Measurements from ENCODE around the gene PLA2G12A.
"Not testable (repeated sequence)": the region's sequence is repeated elsewhere in the genome, so short reads cannot be mapped to it uniquely, and the experiment has no call there.

PLA2G12A gene

GRCh38 chr4:109728385-109728784 lies 1.5 kb downstream of the PLA2G12A start:
- DNase-seq = no peak

- no peak for DNase-seq
Measured at GRCh38 chr4:109723110-109723509, 6.8 kb downstream of the PLA2G12A start.

DNA sequence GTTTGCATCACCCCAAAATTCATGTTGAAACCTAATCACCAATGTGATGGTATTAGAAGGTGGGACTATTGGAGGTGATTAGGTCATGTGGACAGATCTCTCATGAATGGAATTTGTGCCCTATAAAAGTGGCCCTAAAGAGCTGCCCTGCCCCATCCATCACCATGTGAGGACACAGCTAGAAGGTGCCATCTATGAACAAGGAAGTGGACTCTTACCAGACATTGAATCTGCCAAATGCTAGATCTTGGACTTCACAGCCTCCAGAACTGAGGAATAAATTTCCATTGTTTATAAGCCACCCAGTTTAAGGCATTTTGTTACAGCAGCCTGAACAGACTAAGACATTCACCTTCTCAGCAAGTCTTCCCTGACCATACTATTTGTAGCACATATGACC lies 7.5 kb downstream of the PLA2G12A start:
- no peak for DNase-seq

- DNase-seq = no peak
Measured at GRCh38 chr4:109721033-109721432, 8.8 kb downstream of the PLA2G12A start.

GRCh38 chr4:109719604-109720003 lies 10.3 kb downstream of the PLA2G12A start:
- no peak for DNase-seq

- DNase-seq = no peak
Measured at GRCh38 chr4:109718759-109719158, 11.1 kb downstream of the PLA2G12A start.

GRCh38 chr4:109713500-109713899 lies 16.4 kb downstream of the PLA2G12A start:
- no peak for DNase-seq

DNA sequence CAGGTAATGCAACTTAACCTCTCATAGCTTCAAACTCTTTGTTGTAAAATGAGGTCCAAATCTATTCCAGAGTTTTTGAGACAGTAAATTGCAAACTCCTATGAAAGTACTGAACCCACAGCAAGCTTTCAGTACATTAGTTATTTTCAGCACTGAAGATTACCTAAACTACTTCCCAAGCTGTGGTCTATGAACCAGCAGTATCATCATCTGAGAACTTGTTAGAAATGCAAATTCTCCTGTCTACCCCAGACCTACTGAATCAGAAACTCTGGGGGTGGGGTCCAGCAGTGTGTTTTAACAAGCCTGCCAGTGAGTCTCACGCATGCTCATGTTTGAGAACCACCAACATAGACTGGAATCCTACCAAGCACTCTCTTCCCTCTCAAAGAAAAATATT lies 20.9 kb downstream of the PLA2G12A start:
- DNase-seq = no peak

DNA sequence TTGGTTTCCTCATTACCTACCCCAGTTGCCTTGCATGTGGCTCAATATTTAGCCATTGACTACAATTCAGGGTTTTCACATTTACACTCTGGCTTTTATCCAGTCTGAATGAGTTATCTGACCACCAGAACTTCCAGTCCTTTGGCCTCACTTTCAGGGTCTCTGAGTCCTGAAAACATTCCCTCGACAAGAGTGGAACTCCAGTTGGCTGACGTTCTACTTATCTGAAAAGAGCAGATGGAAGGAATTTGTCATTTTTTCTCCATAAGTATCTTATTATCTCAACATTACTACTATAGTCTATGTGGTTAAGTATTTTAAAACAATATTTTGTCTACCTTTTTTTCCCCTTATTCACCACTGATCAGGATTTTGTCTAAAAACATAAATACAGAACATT lies 21.4 kb downstream of the PLA2G12A start:
- no peak for DNase-seq

- peak; percentile 12 for DNase-seq
Measured at GRCh38 chr4:109703664-109704361, 26.1 kb downstream of the PLA2G12A start.

- peak; percentile 57 for DNase-seq
Measured at GRCh38 chr4:109702950-109703663, 26.8 kb downstream of the PLA2G12A start, which contains the start of gene CASP6. TSS of gene CASP6 (minus strand) at chr4:109703445. CDS start at chr4:109703395, 50 bp downstream.

GRCh38 chr4:109701566-109702410 lies 28.1 kb downstream of the PLA2G12A start:
- no peak for DNase-seq

DNA sequence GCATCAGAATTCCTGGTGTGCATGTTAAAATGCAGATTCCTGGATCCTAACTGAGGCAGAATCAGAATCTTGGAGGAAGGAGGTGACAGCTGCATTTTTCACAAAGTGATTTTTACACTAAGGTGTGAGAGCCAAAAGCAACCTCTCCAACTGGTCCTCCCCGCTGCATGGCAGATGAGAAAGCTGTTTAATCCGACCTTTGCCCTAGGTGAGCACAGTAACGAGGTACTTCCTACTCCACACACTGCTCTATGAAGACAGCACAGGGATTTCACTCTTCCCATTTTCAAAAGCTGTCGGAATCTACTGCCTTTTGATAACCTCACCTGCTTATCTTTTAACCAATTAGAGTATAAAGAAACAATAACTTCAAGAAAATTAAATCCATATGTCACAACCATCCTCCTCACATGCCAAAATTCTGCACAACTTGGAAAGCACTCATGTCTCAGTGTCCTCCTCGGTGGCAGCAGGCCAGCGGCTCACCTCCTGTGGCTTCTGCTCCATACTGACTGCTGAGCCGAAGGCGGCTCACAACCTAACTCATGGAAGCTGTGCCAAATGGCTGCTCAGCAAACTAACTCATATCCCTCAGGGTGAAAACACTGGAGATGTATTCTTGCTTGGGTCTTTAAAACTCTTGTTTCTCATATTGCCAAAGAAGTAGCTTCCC lies 30.2 kb downstream of the PLA2G12A start:
- DNase-seq = no peak

GRCh38 chr4:109698656-109699055 lies 31.2 kb downstream of the PLA2G12A start:
- no peak for DNase-seq

- no peak for DNase-seq
Measured at GRCh38 chr4:109691411-109691920, 38.4 kb downstream of the PLA2G12A start.

- no peak for DNase-seq
Measured at GRCh38 chr4:109690690-109691410, 39.0 kb downstream of the PLA2G12A start.

DNA sequence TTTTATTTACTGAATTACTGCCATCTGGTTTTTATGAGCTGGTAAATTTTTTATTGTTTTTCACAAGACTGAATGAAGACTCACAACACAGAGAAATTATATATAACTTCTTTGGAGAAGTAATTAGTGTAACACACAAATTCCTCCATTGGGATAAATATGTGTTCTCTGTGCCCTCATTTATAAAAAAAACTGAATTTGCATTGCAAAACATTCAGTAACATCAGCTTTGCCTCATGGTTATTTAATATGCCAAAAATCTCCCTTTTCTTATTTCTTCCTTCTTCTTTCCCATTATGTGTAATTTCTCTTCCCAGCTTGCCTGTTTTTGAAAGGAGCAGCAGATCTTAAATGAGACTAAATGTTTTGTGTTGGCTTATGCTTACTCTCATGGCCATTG lies 45.1 kb downstream of the PLA2G12A start:
- no peak for DNase-seq

GRCh38 chr4:109683621-109684253 lies 46.1 kb downstream of the PLA2G12A start:
- no peak for DNase-seq

GRCh38 chr4:109682875-109683274 lies 47.0 kb downstream of the PLA2G12A start:
- DNase-seq = no peak

- not testable (repeated sequence) for DNase-seq
Measured at GRCh38 chr4:109678925-109679324, 50.9 kb downstream of the PLA2G12A start.

- not testable (repeated sequence) for DNase-seq
Measured at GRCh38 chr4:109678472-109678871, 51.4 kb downstream of the PLA2G12A start.
